ENCODE results near the gene CHI3L1. TPM values are rescaled to one million over a fixed set of nuclear protein-coding genes. Genes with fewer than 3 reads are reported as not detected.

CHI3L1 gene
- total RNA-seq, 1 donor from 2014 or later, result not detected

DNA sequence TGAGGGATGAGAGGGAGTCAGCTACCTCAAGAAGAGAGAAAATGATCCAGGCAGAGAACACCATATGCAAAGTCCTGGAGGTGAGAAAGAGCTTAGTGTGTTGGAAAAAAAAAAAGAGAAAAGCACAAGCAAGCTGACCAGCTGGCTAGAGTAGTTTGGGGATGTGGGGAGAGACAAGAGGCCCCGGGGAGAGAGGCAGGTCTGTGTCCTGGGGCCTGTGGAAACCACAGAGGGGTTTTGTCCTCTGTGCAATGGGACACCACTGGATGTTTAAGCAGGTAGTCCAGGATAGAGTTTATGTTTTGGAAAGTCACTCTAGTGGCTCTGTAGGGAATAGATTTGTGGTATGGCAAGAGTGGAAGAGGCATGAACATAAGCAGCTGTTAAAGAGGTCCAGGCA, 14.4 kb upstream of the CHI3L1 start:
- no peak overlapping the region for H3K4me3 Mint-ChIP-seq (ENCODE audit: unreplicated experiment)
- no peak for DNase-seq (ENCODE audit: extremely low spot score, unreplicated experiment)
- H3K27ac Mint-ChIP-seq (ENCODE audit: unreplicated experiment), result no peak overlapping the region

DNA sequence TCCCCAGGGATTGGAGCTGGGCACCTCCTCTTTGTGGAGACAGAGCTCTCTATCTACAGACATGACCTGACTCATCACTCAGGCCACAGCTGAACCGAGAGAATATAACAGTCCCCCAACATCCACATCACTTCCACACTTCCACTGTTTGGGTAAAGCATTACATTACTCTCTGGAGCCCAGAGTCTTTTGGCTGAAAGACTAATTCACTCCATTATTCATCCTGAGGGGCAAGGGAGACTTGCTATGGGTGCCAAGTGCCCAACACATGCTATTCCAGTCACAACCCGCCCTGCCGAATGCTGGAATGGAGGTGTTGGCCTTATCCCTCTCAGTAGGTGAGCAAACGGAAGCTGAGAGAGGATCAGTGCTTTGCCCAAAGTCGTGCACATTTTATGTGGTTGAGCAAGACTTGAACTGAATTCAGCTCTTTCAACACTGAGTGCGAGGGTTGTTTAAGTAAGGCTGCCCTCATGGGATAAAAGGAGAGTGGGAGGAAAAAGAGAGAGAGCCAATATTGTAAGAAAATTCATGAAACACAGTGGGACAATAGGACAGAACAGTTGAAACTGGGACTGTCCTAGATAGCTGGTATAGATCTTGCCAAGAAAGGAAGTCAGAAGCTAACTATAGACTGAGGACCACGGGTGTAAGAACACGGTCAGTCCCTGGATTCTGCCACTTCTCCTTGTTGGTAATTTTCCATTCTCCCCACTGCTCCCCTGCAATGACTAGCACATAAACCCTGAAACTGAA, 13.5 kb upstream of the CHI3L1 start:
- H3K4me3 Mint-ChIP-seq (ENCODE audit: unreplicated experiment), result no peak overlapping the region
- no peak overlapping the region for H3K27ac Mint-ChIP-seq (ENCODE audit: unreplicated experiment)
- H3K27me3 Mint-ChIP-seq (ENCODE audit: unreplicated experiment), result peaks cover 60% of the 10 kb centered on the region
- H3K4me1 Mint-ChIP-seq (ENCODE audit: unreplicated experiment), result peaks cover 7% of the 10 kb centered on the region
- H3K9me3 Mint-ChIP-seq (ENCODE audit: unreplicated experiment), result no peaks in the 10 kb centered on the region
- no peaks in the 10 kb centered on the region for H3K36me3 Mint-ChIP-seq (ENCODE audit: unreplicated experiment)
- DNase-seq (ENCODE audit: extremely low spot score, unreplicated experiment), result no peak
- TF ChIP-seq, protein P1, sequence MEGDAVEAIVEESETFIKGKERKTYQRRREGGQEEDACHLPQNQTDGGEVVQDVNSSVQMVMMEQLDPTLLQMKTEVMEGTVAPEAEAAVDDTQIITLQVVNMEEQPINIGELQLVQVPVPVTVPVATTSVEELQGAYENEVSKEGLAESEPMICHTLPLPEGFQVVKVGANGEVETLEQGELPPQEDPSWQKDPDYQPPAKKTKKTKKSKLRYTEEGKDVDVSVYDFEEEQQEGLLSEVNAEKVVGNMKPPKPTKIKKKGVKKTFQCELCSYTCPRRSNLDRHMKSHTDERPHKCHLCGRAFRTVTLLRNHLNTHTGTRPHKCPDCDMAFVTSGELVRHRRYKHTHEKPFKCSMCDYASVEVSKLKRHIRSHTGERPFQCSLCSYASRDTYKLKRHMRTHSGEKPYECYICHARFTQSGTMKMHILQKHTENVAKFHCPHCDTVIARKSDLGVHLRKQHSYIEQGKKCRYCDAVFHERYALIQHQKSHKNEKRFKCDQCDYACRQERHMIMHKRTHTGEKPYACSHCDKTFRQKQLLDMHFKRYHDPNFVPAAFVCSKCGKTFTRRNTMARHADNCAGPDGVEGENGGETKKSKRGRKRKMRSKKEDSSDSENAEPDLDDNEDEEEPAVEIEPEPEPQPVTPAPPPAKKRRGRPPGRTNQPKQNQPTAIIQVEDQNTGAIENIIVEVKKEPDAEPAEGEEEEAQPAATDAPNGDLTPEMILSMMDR (IDR thresholded peaks at IDR 0.05), result no peak

More for the DNA sequence above, 14.4 kb upstream of the CHI3L1 start:
- Mint-ChIP-seq H3K36me3 (ENCODE audit: unreplicated experiment) (no peaks in the 10 kb centered on the region), H3K9me3 (ENCODE audit: unreplicated experiment) (no peaks in the 10 kb centered on the region), H3K4me1 (ENCODE audit: unreplicated experiment) (peaks cover 7% of the 10 kb centered on the region), H3K27me3 (ENCODE audit: unreplicated experiment) (peaks cover 53% of the 10 kb centered on the region)
- TF ChIP-seq, protein P1 (IDR thresholded peaks at IDR 0.05), result no peak

DNA sequence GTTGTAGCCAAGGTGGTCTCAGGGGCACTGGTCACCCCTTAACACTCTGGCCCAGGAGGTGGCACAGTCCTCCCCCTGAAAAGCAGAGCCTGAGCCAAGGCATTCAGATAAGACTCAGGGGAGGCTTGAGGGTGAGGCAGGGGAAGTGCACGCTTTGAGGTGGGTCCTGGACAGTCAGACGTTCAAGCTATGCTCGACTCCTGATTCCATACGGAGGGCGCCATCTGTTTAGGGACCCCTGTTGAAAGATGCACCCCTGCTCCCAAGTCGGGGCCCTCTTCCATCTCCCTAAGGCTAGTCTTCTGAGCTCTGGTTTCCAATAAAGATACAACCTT, 12.9 kb upstream of the CHI3L1 start:
- TF ChIP-seq, protein P1 (IDR thresholded peaks at IDR 0.05), result no peak
- Mint-ChIP-seq H3K36me3 (ENCODE audit: unreplicated experiment) (no peaks in the 10 kb centered on the region), H3K27me3 (ENCODE audit: unreplicated experiment) (peaks cover 59% of the 10 kb centered on the region), H3K4me3 (ENCODE audit: unreplicated experiment) (no peak overlapping the region), H3K4me1 (ENCODE audit: unreplicated experiment) (peaks cover 7% of the 10 kb centered on the region), H3K27ac (ENCODE audit: unreplicated experiment) (no peak overlapping the region), H3K9me3 (ENCODE audit: unreplicated experiment) (no peaks in the 10 kb centered on the region)
- DNase-seq (ENCODE audit: extremely low spot score, unreplicated experiment), result no peak

DNA sequence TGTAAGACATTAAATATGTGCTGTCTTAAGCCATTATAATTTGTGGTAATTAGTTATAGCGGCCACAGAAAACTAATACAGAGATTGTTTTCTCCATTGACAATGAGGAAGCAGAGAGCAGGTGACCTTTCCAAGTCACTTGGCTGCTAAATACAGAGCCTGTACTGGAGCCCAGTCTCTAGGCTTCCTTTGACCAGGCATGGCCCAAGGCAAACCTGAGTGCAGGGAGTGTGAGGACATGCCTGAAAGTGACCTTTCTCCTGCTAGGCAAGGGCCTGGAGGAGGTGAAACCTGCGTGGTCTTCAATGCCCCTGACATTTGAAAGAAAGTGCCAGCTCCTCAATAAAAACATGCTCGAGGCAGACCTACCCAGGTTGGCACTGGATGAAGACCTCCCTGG, 12.5 kb upstream of the CHI3L1 start:
- Mint-ChIP-seq H3K36me3 (ENCODE audit: unreplicated experiment) (no peaks in the 10 kb centered on the region), H3K4me3 (ENCODE audit: unreplicated experiment) (no peak overlapping the region), H3K4me1 (ENCODE audit: unreplicated experiment) (peaks cover 7% of the 10 kb centered on the region), H3K9me3 (ENCODE audit: unreplicated experiment) (no peaks in the 10 kb centered on the region), H3K27me3 (ENCODE audit: unreplicated experiment) (peaks cover 59% of the 10 kb centered on the region), H3K27ac (ENCODE audit: unreplicated experiment) (no peak overlapping the region)
- TF ChIP-seq, protein P1 (IDR thresholded peaks at IDR 0.05), result no peak
- DNase-seq (ENCODE audit: extremely low spot score, unreplicated experiment), result no peak

DNA sequence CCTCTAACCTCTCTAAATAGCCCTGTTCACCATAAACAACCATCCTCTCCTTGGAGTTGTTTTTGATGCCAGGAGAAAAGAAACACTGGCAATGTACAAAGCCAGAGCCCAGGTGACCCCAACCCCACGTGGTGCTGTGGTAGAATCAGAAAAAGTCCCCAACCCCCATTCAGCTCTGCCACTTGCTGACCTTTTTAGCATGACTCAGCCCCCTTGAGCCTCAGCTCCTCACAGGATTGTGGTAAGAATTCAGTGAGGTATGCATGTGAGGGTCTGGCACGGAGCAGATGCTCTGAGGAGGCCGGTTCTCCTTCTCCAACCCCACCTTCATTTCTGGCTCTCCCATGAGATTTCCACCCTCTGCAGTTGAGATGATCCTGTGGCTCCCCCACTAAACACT, 11.1 kb upstream of the CHI3L1 start:
- Mint-ChIP-seq H3K9me3 (ENCODE audit: unreplicated experiment) (no peaks in the 10 kb centered on the region), H3K4me3 (ENCODE audit: unreplicated experiment) (no peak overlapping the region), H3K4me1 (ENCODE audit: unreplicated experiment) (peaks cover 7% of the 10 kb centered on the region), H3K36me3 (ENCODE audit: unreplicated experiment) (no peaks in the 10 kb centered on the region), H3K27me3 (ENCODE audit: unreplicated experiment) (peaks cover 45% of the 10 kb centered on the region), H3K27ac (ENCODE audit: unreplicated experiment) (no peak overlapping the region)
- TF ChIP-seq, protein P1 (IDR thresholded peaks at IDR 0.05), result no peak
- no peak for DNase-seq (ENCODE audit: extremely low spot score, unreplicated experiment)
